WTC11 (cell line): ENCODE measurements around the gene OR8J3. TPM values are rescaled to one million over a fixed set of nuclear protein-coding genes. Genes with fewer than 3 reads are reported as not detected.

Source experiments
- ATAC-seq: fragments of 200-7000 bp; cut with Tn5 transposase; 2 replicates; pipeline ENCODE4 v1.10.0; 2021; ENCODE audit warnings: mild to moderate bottlenecking, moderate library complexity
- Bru-seq: library from RNA; stranded (reverse); fragments of 400-500 nt; gene quantifications from one replicate; lab custom pipeline; 2021; lab: Mats Ljungman, UMichigan
- CTCF ChIA-PET: fragments of 300-600 bp; sonication (Branson Sonifier 250); formaldehyde crosslinking; loops from one replicate; lab custom pipeline; 2021; ENCODE audit warnings: antibody characterized with exemption; lab: Charles Lee
- POLR2A ChIA-PET: fragments of 350-600 bp; sonication (Branson Sonifier 250); formaldehyde crosslinking; loops from one replicate; lab custom pipeline; 2021; ENCODE audit warnings: antibody characterized with exemption; lab: Charles Lee
- DNase-seq: peaks from one replicate; pipeline ENCODE4 v3.0.0; 2021; ENCODE audit warnings: low spot score
- H3K27ac Mint-ChIP-seq: 2 replicates; pipeline ENCODE4 v1.8.0; 2021; ENCODE audit warnings: mixed read lengths
- H3K27me3 Mint-ChIP-seq: 2 replicates; pipeline ENCODE4 v1.8.0; 2021; ENCODE audit warnings: low read depth, mild to moderate bottlenecking, moderate library complexity, mixed read lengths
- H3K36me3 Mint-ChIP-seq: 2 replicates; pipeline ENCODE4 v1.8.0; 2021; ENCODE audit warnings: mixed read lengths
- H3K4me1 Mint-ChIP-seq: 2 replicates; pipeline ENCODE4 v1.8.0; 2022; ENCODE audit warnings: mixed read lengths
- H3K4me3 Mint-ChIP-seq: 2 replicates; pipeline ENCODE4 v1.8.0; 2021; ENCODE audit warnings: mild to moderate bottlenecking, moderate library complexity, mixed read lengths
- H3K9me3 Mint-ChIP-seq: 2 replicates; pipeline ENCODE4 v1.8.0; 2021; ENCODE audit warnings: mixed read lengths
- CBFB ChIP-seq: sonication (generic); formaldehyde crosslinking; IDR thresholded peaks from 2 replicates; pipeline ENCODE4 v1.8.1; 2022; ENCODE audit warnings: mild to moderate bottlenecking, low read depth, missing genetic modification reagents
- CREB1 ChIP-seq: sonication (generic); formaldehyde crosslinking; IDR thresholded peaks from 2 replicates; pipeline ENCODE4 v1.8.0; 2023; ENCODE audit warnings: mild to moderate bottlenecking, missing genetic modification reagents
- EMX1 ChIP-seq: fragments of 250-450 bp; sonication (Bioruptor Pico); IDR thresholded peaks from 2 replicates; pipeline ENCODE4 v1.8.0; 2021; ENCODE audit warnings: mild to moderate bottlenecking
- ETV6 ChIP-seq: sonication (generic); formaldehyde crosslinking; IDR thresholded peaks from 2 replicates; pipeline ENCODE4 v1.8.1; 2022; ENCODE audit warnings: mild to moderate bottlenecking, missing genetic modification reagents
- FOXP1 ChIP-seq: sonication (generic); formaldehyde crosslinking; IDR thresholded peaks from 2 replicates; pipeline ENCODE4 v1.8.0; 2022; ENCODE audit warnings: missing genetic modification reagents, mild to moderate bottlenecking, moderate library complexity, borderline replicate concordance
- HMGA2 ChIP-seq: fragments of 250-450 bp; sonication (Bioruptor Pico); IDR thresholded peaks from 2 replicates; pipeline ENCODE4 v1.4.0; 2021; ENCODE audit warnings: mild to moderate bottlenecking, moderate library complexity
- NR1H2 ChIP-seq: sonication (generic); formaldehyde crosslinking; IDR thresholded peaks from 2 replicates; pipeline ENCODE4 v1.9.0; 2021; ENCODE audit warnings: mild to moderate bottlenecking, moderate library complexity, missing genetic modification reagents
- SOX15 ChIP-seq: fragments of 250-450 bp; sonication (Bioruptor Pico); IDR thresholded peaks from 2 replicates; pipeline ENCODE4 v1.9.0; 2021; ENCODE audit warnings: mild to moderate bottlenecking
- SP1 ChIP-seq: sonication (generic); formaldehyde crosslinking; conservative IDR thresholded peaks from 2 replicates; pipeline ENCODE4 v1.8.1; 2022; ENCODE audit warnings: missing genetic modification reagents
- TCF7 ChIP-seq: sonication (generic); formaldehyde crosslinking; IDR thresholded peaks from 2 replicates; pipeline ENCODE4 v1.8.0; 2022; ENCODE audit warnings: mild to moderate bottlenecking, low read depth, missing genetic modification reagents, moderate library complexity
- TEAD4 ChIP-seq: sonication (generic); formaldehyde crosslinking; IDR thresholded peaks from 2 replicates; pipeline ENCODE4 v1.8.0; 2022; ENCODE audit warnings: mild to moderate bottlenecking, missing genetic modification reagents
- ZNF671 ChIP-seq: fragments of 250-450 bp; sonication (Bioruptor Pico); IDR thresholded peaks from 2 replicates; pipeline ENCODE4 v1.8.0; 2021; ENCODE audit warnings: mild to moderate bottlenecking
- long read RNA-seq, 3 experiments: library from RNA in 1 of 3; library from capped mRNA in 1 of 3; library from polyadenylated mRNA in 1 of 3; unstranded in 2 of 3; stranded (forward) in 1 of 3; transcript quantifications; one replicate each; pipeline ENCODE4 v2.0.0, GENCODE V29; 2021
- total RNA-seq: library from RNA; stranded (reverse); gene quantifications from 3 replicates; pipeline ENCODE4 v1.2.3, GENCODE V29; 2021
- TF ChIP-seq, protein P1 (sequence below): sonication (generic); formaldehyde crosslinking; IDR thresholded peaks from 2 replicates; pipeline ENCODE4 v1.8.0; 2022; ENCODE audit warnings: mild to moderate bottlenecking, missing genetic modification reagents
- TF ChIP-seq, protein P2 (sequence below): fragments of 200-600 bp; IDR thresholded peaks from 2 replicates; pipeline ENCODE4 v1.8.0; 2022; ENCODE audit warnings: antibody characterized with exemption
- TF ChIP-seq, protein P3 (sequence below): sonication (generic); formaldehyde crosslinking; IDR thresholded peaks from 2 replicates; pipeline ENCODE4 v1.8.1; 2023; ENCODE audit warnings: mild to moderate bottlenecking, missing genetic modification reagents
- TF ChIP-seq, protein P4 (sequence below): sonication (generic); formaldehyde crosslinking; IDR thresholded peaks from 2 replicates; pipeline ENCODE4 v1.8.1; 2022; ENCODE audit warnings: low read depth, missing genetic modification reagents, borderline replicate concordance
- TF ChIP-seq, protein P5 (sequence below): sonication (generic); formaldehyde crosslinking; IDR thresholded peaks from 2 replicates; pipeline ENCODE4 v1.8.1; 2022; ENCODE audit warnings: low read depth, mild to moderate bottlenecking, moderate library complexity, missing genetic modification reagents, borderline replicate concordance
- TF ChIP-seq, protein P6 (sequence below): sonication (generic); formaldehyde crosslinking; IDR thresholded peaks from 2 replicates; pipeline ENCODE4 v1.8.0; 2022; ENCODE audit warnings: mild to moderate bottlenecking, missing genetic modification reagents
- TF ChIP-seq, protein P7 (sequence below): sonication (generic); formaldehyde crosslinking; IDR thresholded peaks from 2 replicates; pipeline ENCODE4 v1.8.1; 2022; ENCODE audit warnings: mild to moderate bottlenecking, missing genetic modification reagents, moderate library complexity, borderline replicate concordance
- TF ChIP-seq, protein P8 (sequence below): fragments of 250-450 bp; sonication (Bioruptor Pico); IDR thresholded peaks from 2 replicates; pipeline ENCODE4 v1.9.0; 2021; ENCODE audit warnings: moderate library complexity, mild to moderate bottlenecking, inconsistent platforms, borderline replicate concordance
- TF ChIP-seq, protein P9 (sequence below): fragments of 250-450 bp; sonication (Bioruptor Pico); conservative IDR thresholded peaks from 2 replicates; pipeline ENCODE4 v1.9.0; 2021; ENCODE audit warnings: mild to moderate bottlenecking

OR8J3 gene, protein sequence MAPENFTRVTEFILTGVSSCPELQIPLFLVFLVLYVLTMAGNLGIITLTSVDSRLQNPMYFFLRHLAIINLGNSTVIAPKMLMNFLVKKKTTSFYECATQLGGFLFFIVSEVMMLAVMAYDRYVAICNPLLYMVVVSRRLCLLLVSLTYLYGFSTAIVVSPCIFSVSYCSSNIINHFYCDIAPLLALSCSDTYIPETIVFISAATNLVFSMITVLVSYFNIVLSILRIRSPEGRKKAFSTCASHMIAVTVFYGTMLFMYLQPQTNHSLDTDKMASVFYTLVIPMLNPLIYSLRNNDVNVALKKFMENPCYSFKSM
- not detected in 3 replicates for total RNA-seq
- not detected for Bru-seq, nascent RNA
- long read RNA-seq, experiment 1: 0 reads
- long read RNA-seq, experiment 2: 0 reads
- long read RNA-seq, experiment 3: 0 reads

DNA sequence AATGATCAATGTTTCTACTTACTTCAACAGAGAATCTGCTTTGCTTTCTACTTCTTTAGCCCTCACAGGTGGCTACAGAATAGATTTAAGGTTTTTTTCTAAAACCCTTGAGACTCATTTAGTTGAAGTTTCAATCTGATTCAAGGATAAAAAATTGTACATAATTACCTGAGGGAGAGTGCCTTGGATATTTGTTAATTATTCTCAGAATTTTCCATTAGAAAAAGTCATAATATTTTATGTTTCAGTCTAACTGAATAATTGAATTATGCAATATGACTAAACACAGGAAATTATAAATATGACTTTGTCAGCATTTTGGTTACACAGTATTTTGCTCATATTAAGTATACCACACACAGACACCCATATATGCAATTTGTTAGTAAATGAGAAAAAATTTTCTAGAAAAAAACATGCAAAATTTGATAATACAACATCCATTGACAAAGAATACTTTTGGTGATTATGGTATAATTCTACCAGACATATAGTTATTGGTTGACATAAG is at the start of gene OR8J3:
OR8J3 (minus strand) TSS at position 51 of the 511 bp plus-strand sequence. CDS start 2,483 bp downstream, outside the sequence.
- POLR2A ChIA-PET: no interaction called here
- H3K27me3 Mint-ChIP-seq: no peaks in the 10 kb centered on the region

DNA sequence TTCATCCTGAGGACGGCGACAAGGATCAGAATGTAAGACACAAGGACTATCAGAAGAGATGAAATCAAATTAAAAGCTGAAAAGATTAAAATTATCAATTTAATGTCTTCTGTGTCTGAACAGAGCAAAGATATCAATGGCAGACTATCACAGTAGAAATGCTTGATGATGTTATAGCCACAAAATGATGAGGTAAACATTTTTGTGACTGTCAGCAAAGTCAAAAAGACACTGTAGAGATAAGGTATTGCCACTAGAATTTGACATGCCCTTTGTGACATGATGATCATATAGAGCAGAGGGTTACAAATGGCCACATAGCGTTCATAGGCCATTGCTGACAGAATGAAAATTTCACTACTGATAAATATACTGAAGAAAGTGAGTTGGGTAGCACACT is 48.6 kb upstream of the OR8J3 start:
- peaks cover 6% of the 10 kb centered on the region; the same call in 1 of the 2 replicates for H3K4me1 Mint-ChIP-seq
- TF ChIP-seq, protein P1, sequence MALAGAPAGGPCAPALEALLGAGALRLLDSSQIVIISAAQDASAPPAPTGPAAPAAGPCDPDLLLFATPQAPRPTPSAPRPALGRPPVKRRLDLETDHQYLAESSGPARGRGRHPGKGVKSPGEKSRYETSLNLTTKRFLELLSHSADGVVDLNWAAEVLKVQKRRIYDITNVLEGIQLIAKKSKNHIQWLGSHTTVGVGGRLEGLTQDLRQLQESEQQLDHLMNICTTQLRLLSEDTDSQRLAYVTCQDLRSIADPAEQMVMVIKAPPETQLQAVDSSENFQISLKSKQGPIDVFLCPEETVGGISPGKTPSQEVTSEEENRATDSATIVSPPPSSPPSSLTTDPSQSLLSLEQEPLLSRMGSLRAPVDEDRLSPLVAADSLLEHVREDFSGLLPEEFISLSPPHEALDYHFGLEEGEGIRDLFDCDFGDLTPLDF (CRISPR knock-in tag): no peak
- TF ChIP-seq, protein P2, sequence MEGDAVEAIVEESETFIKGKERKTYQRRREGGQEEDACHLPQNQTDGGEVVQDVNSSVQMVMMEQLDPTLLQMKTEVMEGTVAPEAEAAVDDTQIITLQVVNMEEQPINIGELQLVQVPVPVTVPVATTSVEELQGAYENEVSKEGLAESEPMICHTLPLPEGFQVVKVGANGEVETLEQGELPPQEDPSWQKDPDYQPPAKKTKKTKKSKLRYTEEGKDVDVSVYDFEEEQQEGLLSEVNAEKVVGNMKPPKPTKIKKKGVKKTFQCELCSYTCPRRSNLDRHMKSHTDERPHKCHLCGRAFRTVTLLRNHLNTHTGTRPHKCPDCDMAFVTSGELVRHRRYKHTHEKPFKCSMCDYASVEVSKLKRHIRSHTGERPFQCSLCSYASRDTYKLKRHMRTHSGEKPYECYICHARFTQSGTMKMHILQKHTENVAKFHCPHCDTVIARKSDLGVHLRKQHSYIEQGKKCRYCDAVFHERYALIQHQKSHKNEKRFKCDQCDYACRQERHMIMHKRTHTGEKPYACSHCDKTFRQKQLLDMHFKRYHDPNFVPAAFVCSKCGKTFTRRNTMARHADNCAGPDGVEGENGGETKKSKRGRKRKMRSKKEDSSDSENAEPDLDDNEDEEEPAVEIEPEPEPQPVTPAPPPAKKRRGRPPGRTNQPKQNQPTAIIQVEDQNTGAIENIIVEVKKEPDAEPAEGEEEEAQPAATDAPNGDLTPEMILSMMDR: no peak
- TF ChIP-seq FOXP1 (CRISPR knock-in tag) (no peak), EMX1 (CRISPR knock-in tag) (no peak), TEAD4 (CRISPR knock-in tag) (no peak), CREB1 (no peak)
- TF ChIP-seq, protein P3, sequence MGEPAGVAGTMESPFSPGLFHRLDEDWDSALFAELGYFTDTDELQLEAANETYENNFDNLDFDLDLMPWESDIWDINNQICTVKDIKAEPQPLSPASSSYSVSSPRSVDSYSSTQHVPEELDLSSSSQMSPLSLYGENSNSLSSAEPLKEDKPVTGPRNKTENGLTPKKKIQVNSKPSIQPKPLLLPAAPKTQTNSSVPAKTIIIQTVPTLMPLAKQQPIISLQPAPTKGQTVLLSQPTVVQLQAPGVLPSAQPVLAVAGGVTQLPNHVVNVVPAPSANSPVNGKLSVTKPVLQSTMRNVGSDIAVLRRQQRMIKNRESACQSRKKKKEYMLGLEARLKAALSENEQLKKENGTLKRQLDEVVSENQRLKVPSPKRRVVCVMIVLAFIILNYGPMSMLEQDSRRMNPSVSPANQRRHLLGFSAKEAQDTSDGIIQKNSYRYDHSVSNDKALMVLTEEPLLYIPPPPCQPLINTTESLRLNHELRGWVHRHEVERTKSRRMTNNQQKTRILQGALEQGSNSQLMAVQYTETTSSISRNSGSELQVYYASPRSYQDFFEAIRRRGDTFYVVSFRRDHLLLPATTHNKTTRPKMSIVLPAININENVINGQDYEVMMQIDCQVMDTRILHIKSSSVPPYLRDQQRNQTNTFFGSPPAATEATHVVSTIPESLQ: no peak
- TF ChIP-seq, protein P4, sequence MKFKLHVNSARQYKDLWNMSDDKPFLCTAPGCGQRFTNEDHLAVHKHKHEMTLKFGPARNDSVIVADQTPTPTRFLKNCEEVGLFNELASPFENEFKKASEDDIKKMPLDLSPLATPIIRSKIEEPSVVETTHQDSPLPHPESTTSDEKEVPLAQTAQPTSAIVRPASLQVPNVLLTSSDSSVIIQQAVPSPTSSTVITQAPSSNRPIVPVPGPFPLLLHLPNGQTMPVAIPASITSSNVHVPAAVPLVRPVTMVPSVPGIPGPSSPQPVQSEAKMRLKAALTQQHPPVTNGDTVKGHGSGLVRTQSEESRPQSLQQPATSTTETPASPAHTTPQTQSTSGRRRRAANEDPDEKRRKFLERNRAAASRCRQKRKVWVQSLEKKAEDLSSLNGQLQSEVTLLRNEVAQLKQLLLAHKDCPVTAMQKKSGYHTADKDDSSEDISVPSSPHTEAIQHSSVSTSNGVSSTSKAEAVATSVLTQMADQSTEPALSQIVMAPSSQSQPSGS: no peak

More for the DNA sequence above, at the start of gene OR8J3:
- ATAC-seq: no peak
- DNase-seq: no peak
- H3K4me1 Mint-ChIP-seq: no peaks in the 10 kb centered on the region
- peaks cover 9% of the 10 kb centered on the region; the same call in 1 of the 2 replicates for H3K36me3 Mint-ChIP-seq
- no peak within 1 kb of the TSS for H3K27ac Mint-ChIP-seq
- no peak within 1 kb of the TSS for H3K4me3 Mint-ChIP-seq
- H3K9me3 Mint-ChIP-seq: peaks cover 23% of the 10 kb centered on the region
- TF ChIP-seq ETV6 (CRISPR knock-in tag): no peak
- TF ChIP-seq NR1H2 (CRISPR knock-in tag): no peak
- TF ChIP-seq, protein P5, sequence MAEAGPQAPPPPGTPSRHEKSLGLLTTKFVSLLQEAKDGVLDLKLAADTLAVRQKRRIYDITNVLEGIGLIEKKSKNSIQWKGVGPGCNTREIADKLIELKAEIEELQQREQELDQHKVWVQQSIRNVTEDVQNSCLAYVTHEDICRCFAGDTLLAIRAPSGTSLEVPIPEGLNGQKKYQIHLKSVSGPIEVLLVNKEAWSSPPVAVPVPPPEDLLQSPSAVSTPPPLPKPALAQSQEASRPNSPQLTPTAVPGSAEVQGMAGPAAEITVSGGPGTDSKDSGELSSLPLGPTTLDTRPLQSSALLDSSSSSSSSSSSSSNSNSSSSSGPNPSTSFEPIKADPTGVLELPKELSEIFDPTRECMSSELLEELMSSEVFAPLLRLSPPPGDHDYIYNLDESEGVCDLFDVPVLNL: no peak
- no peak for TF ChIP-seq CBFB (CRISPR knock-in tag)
- no peak for TF ChIP-seq SP1 (CRISPR knock-in tag)
- TF ChIP-seq SOX15 (CRISPR knock-in tag): no peak
- TF ChIP-seq FOXP1 (CRISPR knock-in tag): no peak
- TF ChIP-seq, protein P6, sequence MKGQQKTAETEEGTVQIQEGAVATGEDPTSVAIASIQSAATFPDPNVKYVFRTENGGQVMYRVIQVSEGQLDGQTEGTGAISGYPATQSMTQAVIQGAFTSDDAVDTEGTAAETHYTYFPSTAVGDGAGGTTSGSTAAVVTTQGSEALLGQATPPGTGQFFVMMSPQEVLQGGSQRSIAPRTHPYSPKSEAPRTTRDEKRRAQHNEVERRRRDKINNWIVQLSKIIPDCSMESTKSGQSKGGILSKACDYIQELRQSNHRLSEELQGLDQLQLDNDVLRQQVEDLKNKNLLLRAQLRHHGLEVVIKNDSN (CRISPR knock-in tag): no peak
- TF ChIP-seq TCF7: no peak
- no peak for TF ChIP-seq ZNF671
- TF ChIP-seq, protein P7, sequence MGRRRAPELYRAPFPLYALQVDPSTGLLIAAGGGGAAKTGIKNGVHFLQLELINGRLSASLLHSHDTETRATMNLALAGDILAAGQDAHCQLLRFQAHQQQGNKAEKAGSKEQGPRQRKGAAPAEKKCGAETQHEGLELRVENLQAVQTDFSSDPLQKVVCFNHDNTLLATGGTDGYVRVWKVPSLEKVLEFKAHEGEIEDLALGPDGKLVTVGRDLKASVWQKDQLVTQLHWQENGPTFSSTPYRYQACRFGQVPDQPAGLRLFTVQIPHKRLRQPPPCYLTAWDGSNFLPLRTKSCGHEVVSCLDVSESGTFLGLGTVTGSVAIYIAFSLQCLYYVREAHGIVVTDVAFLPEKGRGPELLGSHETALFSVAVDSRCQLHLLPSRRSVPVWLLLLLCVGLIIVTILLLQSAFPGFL (CRISPR knock-in tag): no peak
- TF ChIP-seq, protein P8, sequence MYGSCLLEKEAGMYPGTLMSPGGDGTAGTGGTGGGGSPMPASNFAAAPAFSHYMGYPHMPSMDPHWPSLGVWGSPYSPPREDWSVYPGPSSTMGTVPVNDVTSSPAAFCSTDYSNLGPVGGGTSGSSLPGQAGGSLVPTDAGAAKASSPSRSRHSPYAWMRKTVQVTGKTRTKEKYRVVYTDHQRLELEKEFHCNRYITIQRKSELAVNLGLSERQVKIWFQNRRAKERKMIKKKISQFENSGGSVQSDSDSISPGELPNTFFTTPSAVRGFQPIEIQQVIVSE: no peak
- no peak for TF ChIP-seq HMGA2 (CRISPR knock-in tag)
- TF ChIP-seq, protein P9, sequence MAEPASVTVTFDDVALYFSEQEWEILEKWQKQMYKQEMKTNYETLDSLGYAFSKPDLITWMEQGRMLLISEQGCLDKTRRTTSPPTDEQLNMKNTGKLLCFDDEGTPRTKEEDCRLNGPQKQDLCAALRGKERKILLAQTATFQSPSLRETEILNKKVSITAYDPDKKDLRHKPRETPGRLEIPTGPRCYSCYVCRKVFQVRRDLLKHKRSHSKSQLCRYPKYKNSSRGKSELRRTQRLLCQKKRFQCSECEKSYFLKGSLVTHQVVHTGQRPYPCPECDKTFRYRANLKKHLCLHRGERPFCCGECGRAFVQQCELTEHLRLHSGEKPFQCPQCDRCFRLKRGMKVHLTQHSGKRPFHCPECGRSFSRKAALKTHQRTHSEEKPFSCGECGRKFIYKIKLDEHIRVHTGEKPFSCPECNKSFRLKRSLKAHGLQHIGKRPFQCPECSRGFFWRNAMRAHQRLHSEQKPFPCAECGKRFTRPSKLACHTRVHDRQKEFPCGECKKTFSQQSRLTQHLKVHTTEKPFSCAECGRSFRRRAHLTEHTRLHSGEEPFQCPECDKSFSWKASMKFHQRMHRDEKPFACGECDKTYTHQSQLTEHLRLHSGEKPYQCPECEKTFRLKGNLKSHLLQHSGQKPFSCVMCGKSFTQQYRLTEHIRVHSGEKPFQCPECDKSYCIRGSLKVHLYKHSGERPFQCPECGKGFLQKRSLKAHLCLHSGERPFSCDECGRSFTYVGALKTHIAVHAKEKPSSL: no peak
- CTCF ChIA-PET: no interaction called here

More for the DNA sequence above, 48.6 kb upstream of the OR8J3 start:
- H3K36me3 Mint-ChIP-seq: no peaks in the 10 kb centered on the region
- H3K27me3 Mint-ChIP-seq: no peaks in the 10 kb centered on the region; the same call in 1 of the 2 replicates
- POLR2A ChIA-PET: no interaction called here
- DNase-seq (no peak), ATAC-seq (no peak)
- H3K4me3 Mint-ChIP-seq: no peak overlapping the region
- CTCF ChIA-PET: no interaction called here
- H3K9me3 Mint-ChIP-seq: peaks cover 11% of the 10 kb centered on the region; the same call in 1 of the 2 replicates
- no peak overlapping the region for H3K27ac Mint-ChIP-seq
